HG02884 (cell line): ENCODE results near the gene MED25.

ENCODE experiments used
- ATAC-seq: cut with Tn5 transposase; IDR thresholded peaks from one replicate; pipeline ENCODE4 v1.9.1; 2021; ENCODE audit warnings: mild to moderate bottlenecking, moderate library complexity; ENCODE audit not compliant: unreplicated experiment

The MED25 gene

GRCh38 chr19:49817964-49818648, at the start of gene MED25:
TSS of gene MED25 (plus strand) at chr19:49818289. CDS start at chr19:49818342, 53 bp downstream.
- peak; percentile 49 for ATAC-seq

- ATAC-seq = no peak
These were observed 47.6 kb upstream of the MED25 start for GRCh38 chr19:49770529-49770928.

DNA sequence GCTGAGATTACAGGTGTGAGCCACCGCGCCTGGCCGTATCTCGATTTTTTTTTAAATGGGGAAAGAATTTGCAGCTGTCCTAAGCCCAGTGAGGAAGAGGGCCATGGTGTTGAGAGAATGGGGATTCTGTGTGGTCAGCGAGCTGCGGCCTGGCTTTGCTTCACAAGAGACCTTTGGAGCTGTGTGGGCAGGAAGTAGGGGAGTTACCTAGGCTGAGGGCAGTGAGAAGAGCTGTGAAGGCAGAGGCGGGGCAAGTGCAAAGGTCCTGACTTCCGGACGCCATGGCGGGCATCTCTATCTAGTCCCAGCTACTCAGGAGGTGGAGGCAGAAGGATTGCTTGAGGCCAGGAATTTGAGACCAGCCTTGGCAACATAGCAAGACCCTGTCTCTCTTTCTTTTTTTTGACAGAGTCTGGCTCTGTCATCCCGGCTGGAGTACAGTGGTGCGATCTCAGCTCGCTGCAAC, 46.4 kb upstream of the MED25 start:
- ATAC-seq = no peak

GRCh38 chr19:49772850-49773432, 45.1 kb upstream of the MED25 start:
- no peak for ATAC-seq

DNA sequence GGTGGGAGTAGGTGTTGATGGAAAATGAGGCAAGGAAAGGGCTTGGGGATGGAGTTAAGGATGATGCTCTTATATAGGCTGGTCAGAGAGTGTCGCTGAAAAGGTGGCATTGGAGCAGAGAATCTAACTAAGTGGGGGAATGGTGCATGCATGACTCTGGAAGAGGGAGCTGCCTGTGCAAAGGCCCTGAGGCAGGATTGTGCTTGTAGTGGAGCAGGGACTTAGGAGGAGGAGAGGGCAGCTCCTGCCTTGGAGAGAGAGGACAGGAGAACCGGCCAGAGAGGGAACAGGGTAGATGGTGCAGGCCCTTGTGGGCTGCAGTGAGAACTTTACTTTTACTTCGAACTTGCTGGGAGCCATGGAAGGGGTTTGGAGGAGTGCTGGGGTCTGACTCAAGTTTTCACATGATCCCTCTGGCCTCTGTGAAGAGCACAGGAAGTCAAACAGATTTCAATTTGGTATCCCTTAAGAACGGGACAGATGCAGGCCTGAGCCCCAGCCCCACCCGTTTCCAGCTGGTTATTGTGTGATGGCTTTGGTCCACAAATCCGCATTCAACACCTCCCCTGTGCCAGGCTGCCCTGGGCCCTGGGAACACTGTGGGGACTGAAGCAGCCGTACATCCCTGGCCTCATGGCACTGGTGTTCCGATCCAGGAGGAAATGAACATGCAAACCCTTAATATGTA, 44.3 kb upstream of the MED25 start:
- ATAC-seq = no peak

GRCh38 chr19:49774969-49775368, 43.1 kb upstream of the MED25 start:
- ATAC-seq = no peak

DNA sequence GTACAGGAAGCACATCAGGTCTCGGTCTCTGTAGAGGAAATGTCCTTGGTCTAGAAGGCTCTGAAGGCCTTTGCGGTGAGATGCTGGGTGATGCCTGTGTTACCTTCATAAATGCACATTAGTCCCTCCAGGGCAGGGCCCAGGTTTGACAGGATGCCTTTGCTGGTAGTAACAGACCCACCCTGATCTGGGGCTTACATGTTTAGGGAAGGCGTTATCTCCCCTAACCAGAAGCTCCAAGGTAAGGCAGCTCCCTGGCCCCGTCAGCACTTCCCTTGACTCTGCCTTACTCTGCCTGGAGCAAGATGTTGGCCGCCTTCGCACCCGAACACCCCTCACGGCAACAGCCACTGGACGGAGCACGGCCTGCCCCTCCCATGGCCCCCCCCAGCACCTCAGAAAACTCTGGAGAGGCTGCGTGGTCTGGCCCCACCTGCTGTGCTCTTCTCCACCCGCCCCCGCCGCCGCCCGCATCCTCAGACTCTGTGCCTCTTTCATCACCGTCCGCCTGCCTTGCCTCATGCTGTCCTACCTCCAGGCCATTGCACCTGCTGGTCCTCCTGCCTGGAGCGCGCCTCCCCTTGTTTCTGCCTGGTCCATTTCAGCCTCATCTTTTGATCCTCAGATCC, 42.2 kb upstream of the MED25 start:
- ATAC-seq = no peak

GRCh38 chr19:49776371-49776764, 41.7 kb upstream of the MED25 start:
- ATAC-seq = no peak

GRCh38 chr19:49779731-49780555, 38.1 kb upstream of the MED25 start:
- ATAC-seq = no peak

GRCh38 chr19:49780861-49781260, 37.2 kb upstream of the MED25 start:
- no peak for ATAC-seq

DNA sequence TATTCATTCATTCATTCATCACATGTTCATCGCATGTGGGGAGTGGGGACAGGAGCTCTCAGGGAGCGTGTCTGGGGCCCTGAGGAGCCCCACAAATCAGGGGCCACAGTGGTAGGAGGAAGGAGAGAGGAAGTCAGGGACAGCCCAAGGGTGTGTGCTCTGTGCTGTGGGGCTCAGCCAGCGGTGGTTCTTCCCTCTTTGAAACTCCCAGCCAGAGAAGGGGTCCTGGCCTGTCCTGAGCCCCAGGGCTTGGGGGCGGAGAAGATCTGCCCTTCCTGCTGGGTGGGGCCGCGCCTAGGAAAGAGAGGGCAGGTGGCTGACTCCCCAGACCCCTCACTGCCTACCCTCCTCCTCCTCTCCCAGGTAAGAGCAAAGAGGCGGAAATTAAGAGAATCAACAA, 36.7 kb upstream of the MED25 start:
- ATAC-seq = no peak

- ATAC-seq = no peak
These were observed 35.6 kb upstream of the MED25 start for GRCh38 chr19:49782515-49782914.

DNA sequence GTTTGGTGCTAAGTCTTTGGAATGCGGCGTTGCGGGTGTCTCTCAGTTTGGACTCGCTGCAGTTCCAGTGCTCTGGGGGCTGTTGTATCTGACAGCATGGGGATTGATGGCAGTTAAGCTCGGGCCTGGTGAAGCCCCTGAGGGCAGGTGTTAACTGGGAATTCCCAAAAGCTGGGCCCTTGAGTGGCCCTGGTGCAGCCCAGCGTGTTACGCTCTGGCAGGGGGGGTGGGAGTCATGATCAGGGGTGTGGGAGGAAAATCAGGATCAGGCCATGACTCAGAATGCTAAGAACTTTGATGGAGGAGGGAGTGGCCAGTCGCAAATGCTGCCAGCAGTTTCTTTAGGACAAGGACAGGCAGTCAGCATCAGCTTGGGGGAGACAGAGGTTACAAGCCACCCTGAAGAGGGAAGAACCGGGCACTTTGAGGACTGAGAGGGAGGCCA, 31.7 kb upstream of the MED25 start:
- ATAC-seq = no peak

DNA sequence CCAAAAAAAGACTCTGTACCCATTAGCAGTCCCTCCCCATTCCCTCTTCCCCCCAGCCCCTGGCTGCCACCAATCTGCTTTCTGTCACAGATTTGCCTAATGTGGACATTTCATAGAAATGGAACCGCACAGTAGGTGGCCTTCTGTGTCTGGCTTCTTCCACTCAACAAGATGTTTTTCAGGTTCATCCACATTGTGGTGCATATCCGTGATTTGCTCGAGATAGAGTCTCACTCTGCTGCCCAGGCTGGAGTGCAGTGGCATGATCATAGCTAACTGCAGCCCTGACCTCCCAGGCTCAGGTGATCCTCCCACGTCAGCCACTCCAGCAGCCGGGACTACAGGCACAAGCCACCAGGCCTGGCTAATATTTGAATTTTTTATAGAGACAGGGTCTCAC, 30.3 kb upstream of the MED25 start:
- ATAC-seq = no peak

GRCh38 chr19:49788857-49789256, 29.2 kb upstream of the MED25 start:
- no peak for ATAC-seq

- ATAC-seq = no peak
These were observed 27.2 kb upstream of the MED25 start for GRCh38 chr19:49790866-49791265.

- ATAC-seq = no peak
These were observed 26.2 kb upstream of the MED25 start for GRCh38 chr19:49791776-49792445.

DNA sequence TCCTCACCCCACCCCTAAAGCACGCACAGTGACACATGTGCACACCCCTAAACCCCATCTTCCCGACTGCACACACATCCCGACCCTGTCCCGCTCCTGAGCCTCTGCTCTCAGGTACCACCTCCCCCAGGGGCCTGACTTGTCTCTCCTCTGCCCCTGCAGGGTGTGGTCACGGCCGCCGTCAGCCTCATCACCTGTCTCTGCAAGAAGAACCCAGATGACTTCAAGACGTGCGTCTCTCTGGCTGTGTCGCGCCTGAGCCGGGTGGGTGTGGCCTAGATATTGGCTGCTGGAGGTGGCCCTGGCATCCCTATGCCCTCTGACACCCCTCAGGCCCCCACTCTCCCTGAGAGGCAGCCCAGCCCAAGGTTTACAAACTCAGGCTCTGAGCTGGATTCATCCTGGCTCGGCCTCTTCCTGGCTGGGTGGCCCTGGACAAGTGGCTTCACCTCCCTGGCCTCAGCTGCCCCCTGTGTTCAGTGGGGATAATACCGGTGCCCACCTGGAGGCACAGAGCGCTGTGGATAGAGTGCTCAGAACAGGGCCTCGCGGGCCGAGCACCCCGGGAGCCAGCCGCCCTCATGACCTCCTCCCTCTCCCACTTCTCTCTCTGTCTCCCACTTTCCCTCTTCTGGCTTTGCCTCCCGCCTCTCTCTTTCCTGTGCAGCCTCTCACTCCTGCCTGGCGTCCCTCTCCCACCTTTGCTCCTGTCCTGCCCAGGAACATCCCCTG, 25.1 kb upstream of the MED25 start:
- ATAC-seq = no peak

GRCh38 chr19:49793561-49793840, 24.6 kb upstream of the MED25 start:
- no peak for ATAC-seq

DNA sequence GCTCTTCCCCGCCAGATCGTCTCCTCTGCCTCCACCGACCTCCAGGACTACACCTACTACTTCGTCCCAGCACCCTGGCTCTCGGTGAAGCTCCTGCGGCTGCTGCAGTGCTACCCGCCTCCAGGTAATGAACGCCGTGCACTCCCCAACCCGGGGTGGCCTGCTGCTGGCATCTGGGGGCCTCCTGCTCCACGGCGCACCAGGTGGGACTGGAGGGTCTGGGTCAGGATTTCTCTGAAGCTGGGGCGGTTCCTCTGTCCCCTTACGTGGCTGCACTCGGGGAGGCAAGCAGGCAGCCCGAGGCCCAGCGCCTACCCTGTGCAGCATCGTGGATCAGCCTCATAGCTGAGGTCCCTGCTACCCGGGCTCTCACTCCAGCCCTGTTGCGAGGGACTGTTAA, 22.5 kb upstream of the MED25 start:
- no peak for ATAC-seq
